GM21360 (cell line): ENCODE measurements around the gene KIF18A.

Experiments
- ATAC-seq: cut with Tn5 transposase; IDR thresholded peaks from one replicate; pipeline ENCODE4 v1.9.1; 2021; ENCODE audit warnings: mild to moderate bottlenecking, moderate library complexity; ENCODE audit not compliant: unreplicated experiment

KIF18A gene

GRCh38 chr11:28049338-28050216, 58.4 kb downstream of the KIF18A start:
- no peak for ATAC-seq

DNA sequence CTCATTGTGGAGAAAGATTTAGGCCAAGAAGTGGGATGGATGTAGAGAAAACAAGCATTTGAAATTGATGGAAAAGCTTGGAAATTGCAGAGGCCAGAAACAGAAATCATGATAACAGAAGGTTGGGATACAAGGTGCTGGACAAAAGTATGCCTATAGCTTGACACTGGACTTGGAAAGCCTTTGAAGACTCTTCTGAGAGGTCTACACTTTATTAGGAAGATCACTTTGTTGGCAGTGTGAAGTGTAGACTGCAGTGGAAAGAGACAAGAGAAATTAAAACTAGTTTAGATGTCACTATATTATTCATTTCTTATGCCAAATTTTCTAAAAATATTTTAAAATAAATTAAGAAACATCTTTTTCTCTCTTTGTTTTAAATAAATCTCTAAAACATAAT, 59.1 kb downstream of the KIF18A start:
- no peak for ATAC-seq

DNA sequence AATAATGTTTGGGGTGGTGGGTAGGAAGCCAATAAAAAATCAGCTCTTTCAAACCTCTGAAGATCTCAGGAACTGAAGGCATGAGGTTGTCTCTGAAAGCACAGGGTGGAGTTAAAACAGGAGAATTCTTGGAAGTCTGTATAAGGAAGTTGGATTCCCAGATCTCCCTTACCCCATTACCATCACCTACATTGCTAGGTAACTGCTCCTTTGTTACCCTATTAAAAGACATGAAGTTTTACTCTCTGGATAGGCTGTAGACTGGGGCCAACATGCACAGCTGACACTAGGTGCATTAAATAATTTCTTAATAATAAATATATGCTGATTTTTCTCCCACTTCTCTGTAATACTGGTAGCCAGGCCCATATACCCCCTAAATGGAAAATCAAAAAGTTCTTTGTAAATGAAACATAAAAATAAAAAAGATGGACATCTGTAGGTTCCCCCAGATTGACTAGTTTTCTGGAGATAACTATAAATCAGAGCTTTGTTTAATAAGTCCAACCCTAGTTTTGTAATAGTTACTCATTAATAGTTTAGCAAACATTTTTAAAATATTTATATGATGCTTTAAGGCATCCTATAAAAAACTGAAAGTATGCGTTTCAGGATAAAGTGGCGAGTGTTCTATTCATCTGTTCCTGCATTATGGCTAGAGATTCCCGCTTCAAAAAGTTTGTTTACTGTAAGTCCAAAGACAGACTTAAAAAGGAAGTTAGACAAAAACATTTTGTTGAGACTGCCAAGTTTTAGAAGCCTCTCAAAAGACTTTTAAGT, 63.8 kb downstream of the KIF18A start:
- no peak for ATAC-seq

GRCh38 chr11:28040384-28040783, 67.6 kb downstream of the KIF18A start:
- no peak for ATAC-seq

DNA sequence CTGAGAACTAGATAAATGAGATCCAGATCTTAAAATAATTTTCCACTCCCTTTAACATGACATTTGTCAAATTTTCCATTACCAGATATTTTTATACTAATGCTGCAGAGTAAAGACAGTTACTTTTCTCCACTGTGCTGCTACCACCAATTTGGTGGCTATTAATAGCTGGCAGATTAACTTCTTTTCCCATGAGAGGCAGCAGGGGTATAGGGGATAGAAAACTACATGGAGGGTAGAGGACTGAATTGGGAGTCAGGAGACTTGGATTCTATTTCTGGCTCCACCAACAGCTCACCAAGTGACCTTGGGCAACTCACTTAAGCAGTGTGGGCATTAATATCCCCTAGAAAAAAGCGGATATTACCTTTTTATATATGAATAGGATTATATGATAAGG, 69.2 kb downstream of the KIF18A start:
- ATAC-seq = no peak

- no peak for ATAC-seq
Measured at GRCh38 chr11:28026634-28027290, 81.2 kb downstream of the KIF18A start.

DNA sequence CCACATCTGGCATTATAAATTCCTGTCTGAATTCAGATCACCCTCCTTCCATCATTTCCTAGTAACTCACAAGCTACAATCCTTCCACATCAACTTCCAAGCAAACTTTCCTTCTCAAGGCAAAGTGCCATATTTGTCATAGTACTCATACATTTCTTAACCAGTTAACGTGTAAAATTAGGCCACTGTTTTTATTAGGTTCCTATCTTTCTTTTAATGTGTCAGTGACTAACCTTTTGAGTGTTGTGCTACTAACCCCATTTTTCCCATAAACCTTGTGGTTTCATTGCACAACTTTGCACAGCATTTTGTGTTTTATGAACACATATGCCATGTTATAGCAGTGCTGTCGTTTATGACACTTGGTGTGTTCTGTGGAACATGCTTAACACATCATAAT, 90.1 kb downstream of the KIF18A start:
- ATAC-seq = no peak

DNA sequence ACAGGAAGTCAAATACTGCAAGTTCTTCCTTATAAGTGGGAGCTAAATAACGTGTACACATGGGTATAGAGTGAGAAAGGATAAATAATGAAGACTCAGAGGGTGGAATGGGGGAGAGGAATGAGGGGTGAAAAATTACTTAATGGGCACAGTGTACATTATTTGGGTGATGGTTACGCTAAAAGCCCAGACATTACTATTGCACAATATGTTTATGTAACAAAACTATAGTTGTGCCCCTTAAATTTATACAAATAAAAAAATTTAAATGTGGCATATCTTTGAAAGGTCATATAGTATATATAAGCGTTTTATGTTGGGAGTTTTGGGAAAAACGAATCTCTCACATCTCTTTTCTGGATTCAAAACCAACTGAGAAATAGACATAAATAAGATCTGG, 96.1 kb downstream of the KIF18A start:
- ATAC-seq = no peak

GRCh38 chr11:28009996-28010395, 98.0 kb downstream of the KIF18A start:
- ATAC-seq = no peak

DNA sequence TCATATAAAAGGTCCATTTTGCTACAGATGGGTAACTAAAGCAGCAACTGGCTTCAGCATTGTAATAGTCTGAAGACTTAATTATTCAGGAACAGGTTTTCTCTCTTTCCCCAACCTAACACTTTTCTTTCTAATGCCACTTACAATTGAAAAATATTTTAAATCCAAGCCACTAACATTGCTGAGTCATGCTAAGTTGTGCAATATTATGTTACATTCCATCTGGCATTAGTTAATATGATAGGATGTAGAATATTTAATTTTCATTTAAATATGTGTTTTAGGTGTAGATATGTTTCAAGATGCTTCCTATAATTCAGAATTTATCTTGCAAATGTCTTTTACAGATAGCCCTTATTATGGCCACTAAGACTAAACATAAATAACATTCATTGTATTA, 98.6 kb downstream of the KIF18A start:
- no peak for ATAC-seq

GRCh38 chr11:28003615-28004014, 104.3 kb downstream of the KIF18A start:
- no peak for ATAC-seq

DNA sequence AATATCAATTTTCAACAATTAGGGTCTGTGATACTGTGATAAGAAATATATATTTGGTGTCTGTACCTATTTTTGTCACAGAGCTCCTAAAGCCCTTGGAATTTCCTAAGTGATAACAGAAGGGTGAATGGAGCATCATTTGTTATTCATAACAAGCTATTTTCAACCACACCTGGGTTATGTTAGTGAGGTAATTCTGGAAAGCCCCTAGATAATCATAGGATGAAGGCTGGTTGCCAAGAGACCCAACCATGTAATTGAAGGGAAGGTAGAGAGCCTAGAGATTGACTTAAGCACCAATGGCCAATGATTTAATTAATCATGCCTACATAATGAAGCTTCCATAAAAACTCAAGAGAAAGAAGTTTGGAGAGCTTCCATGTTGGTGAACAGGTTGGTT, 109.4 kb downstream of the KIF18A start:
- no peak for ATAC-seq

DNA sequence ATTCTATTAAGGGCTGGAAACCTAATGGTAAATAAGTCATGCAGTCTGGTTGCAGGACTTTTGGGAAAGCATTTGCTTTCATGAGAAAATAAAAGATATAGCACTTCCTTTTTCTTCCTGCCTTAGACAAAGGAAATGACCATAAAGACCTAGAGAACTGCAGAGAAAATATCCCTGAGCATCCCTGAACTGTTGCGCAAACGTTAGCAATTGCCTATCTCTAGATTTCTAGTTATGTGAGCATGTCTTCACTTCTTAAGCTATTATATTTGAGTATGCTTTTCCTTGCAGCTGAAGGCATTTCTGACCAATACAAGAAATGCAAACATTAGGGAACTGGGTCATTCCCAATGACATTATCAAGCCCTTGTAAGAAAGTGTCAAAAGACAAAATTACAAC, 110.6 kb downstream of the KIF18A start:
- no peak for ATAC-seq

DNA sequence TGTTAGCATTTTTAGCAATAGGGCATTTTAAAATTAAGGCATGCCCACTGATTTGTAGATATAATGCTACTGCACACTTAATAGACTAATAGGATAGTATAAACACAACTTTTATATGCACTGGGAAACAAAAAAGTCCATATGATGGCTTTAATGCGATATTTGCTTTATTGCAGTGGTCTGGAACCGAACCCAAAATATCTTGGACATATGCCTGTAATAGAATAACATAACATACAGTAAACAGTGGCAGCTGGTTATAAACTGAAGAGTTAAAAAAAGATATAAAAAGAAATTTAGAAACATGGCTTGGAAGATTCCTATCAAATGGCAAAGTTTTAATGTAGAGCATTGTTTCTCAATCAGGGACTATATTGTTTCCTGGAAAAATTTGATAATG, 111.9 kb downstream of the KIF18A start:
- ATAC-seq = no peak

- no peak for ATAC-seq
Measured at GRCh38 chr11:27995083-27995482, 112.9 kb downstream of the KIF18A start.

DNA sequence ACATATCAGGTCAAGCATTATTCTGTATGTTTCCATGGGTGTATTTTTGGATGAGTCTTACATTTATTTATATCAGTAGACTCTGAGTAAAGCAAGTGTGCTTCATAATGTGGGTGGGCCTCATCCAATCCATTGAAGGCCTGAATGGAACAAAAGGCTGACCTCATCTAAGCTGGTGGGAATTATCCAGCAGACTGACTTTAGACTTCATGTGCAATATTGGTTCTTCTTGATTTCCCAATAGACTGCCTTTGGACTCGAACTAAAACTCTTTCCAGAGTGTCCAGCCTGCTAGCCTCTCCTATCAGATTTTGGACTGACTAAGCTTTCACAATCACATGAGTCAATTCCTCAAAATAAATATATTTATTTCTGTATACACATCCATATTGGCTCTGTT, 116.2 kb downstream of the KIF18A start:
- ATAC-seq = no peak

- ATAC-seq = no peak
Measured at GRCh38 chr11:27977527-27977926, 130.4 kb downstream of the KIF18A start.

DNA sequence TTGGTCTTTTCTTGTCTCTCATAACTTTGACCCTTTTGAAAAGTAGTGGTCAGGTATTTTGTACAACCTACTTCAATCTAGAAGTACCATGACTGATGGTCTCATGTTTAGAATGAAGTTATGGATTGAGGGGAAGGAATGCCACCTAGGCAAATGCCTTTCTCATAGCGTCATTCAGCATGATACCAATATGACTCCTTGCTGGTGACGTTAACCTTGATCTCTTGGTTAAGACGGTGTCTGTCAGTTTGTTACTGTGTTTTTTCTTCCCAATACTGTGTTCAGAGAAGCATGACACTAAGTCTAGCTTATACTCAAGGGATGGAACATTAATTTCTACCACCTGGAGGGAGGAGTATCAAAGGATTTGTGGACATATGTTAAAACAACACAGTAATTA, 130.9 kb downstream of the KIF18A start:
- no peak for ATAC-seq

DNA sequence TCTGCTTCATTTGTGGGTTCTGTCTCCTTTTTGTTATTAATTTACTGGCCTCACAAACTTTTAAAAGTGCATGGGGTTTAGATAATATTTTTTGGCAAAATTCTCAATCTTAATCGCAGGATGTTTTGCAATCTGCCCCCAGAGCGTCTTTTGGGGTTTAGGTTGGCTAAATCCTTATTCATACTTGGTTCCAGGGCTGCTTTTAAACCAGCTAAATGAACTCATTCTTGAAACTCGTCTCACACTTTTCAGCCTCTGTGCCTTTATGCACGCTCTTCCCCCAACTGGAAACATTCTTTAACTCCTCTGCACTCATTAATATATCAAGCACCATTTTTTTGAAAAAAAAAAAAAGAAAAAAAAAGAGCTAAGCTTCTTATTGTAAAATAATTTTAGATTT, 131.7 kb downstream of the KIF18A start:
- no peak for ATAC-seq

- ATAC-seq = no peak
Measured at GRCh38 chr11:27973851-27974536, 134.0 kb downstream of the KIF18A start.

DNA sequence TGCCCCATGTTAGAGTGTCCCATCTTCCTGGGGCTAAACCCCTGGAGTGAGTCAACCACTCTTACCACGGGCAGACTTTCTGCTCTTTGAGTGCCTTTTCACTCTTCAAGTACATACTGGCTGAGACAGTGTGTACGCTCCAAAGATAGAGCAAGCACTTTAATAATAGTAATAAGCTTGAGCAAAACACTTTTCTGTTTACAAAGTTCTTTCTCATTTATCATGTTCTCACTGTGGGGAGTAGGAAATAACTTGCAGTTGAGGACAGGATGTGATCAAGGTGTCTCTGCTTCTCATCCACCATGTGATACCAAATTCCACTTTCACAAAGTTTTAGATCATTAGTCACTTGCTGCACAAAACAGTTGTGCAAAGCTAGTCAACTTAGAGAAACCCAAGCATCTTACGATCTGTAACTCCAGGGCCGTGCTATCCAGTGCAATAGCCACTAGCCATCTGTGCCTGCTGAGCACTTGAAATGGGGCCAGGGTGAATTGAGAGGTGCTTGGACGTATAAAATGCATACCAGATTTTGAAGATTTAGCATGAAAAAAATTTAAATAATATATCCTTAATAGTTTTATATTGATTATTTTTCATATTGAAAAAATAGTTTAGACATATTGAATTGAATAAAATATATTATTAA, 135.3 kb downstream of the KIF18A start:
- no peak for ATAC-seq
